WTC11 (cell line): Measurements from ENCODE around the gene CALCOCO2. TPM values are rescaled to one million over a fixed set of nuclear protein-coding genes. Genes with fewer than 3 reads are reported as not detected.
"Not testable (repeated sequence)": the region's sequence is repeated elsewhere in the genome, so short reads cannot be mapped to it uniquely, and the experiment has no call there.

Experiments
- ATAC-seq: fragments of 200-7000 bp; cut with Tn5 transposase; 2 replicates; pipeline ENCODE4 v1.10.0; 2021; ENCODE audit warnings: mild to moderate bottlenecking, moderate library complexity
- CTCF ChIA-PET: fragments of 300-600 bp; sonication (Branson Sonifier 250); formaldehyde crosslinking; loops from one replicate; lab custom pipeline; 2021; ENCODE audit warnings: antibody characterized with exemption; lab: Charles Lee
- POLR2A ChIA-PET: fragments of 350-600 bp; sonication (Branson Sonifier 250); formaldehyde crosslinking; loops from one replicate; lab custom pipeline; 2021; ENCODE audit warnings: antibody characterized with exemption; lab: Charles Lee
- DNase-seq: peaks from one replicate; pipeline ENCODE4 v3.0.0; 2021; ENCODE audit warnings: low spot score
- H3K27ac Mint-ChIP-seq: 2 replicates; pipeline ENCODE4 v1.8.0; 2021; ENCODE audit warnings: mixed read lengths
- H3K27me3 Mint-ChIP-seq: 2 replicates; pipeline ENCODE4 v1.8.0; 2021; ENCODE audit warnings: low read depth, mild to moderate bottlenecking, moderate library complexity, mixed read lengths
- H3K36me3 Mint-ChIP-seq: 2 replicates; pipeline ENCODE4 v1.8.0; 2021; ENCODE audit warnings: mixed read lengths
- H3K4me1 Mint-ChIP-seq: 2 replicates; pipeline ENCODE4 v1.8.0; 2022; ENCODE audit warnings: mixed read lengths
- H3K4me3 Mint-ChIP-seq: 2 replicates; pipeline ENCODE4 v1.8.0; 2021; ENCODE audit warnings: mild to moderate bottlenecking, moderate library complexity, mixed read lengths
- H3K9me3 Mint-ChIP-seq: 2 replicates; pipeline ENCODE4 v1.8.0; 2021; ENCODE audit warnings: mixed read lengths
- CREB1 ChIP-seq: sonication (generic); formaldehyde crosslinking; IDR thresholded peaks from 2 replicates; pipeline ENCODE4 v1.8.0; 2023; ENCODE audit warnings: mild to moderate bottlenecking, missing genetic modification reagents
- ELF4 ChIP-seq: sonication (generic); formaldehyde crosslinking; IDR thresholded peaks from 2 replicates; pipeline ENCODE4 v1.8.1; 2022; ENCODE audit warnings: low read depth, mild to moderate bottlenecking, moderate library complexity, missing genetic modification reagents
- GABPB1 ChIP-seq: sonication (generic); formaldehyde crosslinking; IDR thresholded peaks from 2 replicates; pipeline ENCODE4 v1.8.1; 2023; ENCODE audit warnings: mild to moderate bottlenecking, missing genetic modification reagents
- GRHL2 ChIP-seq: fragments of 250-450 bp; sonication (Bioruptor Pico); IDR thresholded peaks from 2 replicates; pipeline ENCODE4 v1.8.0; 2022; ENCODE audit warnings: mild to moderate bottlenecking, moderate library complexity; ENCODE audit not compliant: insufficient replicate concordance, severe bottlenecking
- IRF2 ChIP-seq: sonication (generic); formaldehyde crosslinking; IDR thresholded peaks from 2 replicates; pipeline ENCODE4 v1.8.0; 2022; ENCODE audit warnings: low read depth, missing genetic modification reagents, borderline replicate concordance
- JUN ChIP-seq: sonication (generic); formaldehyde crosslinking; IDR thresholded peaks from 2 replicates; pipeline ENCODE4 v1.8.0; 2023; ENCODE audit warnings: mild to moderate bottlenecking, missing genetic modification reagents
- KAT7 ChIP-seq: sonication (generic); formaldehyde crosslinking; IDR thresholded peaks from 2 replicates; pipeline ENCODE4 v1.8.1; 2023; ENCODE audit warnings: missing genetic modification reagents, mild to moderate bottlenecking, borderline replicate concordance
- MXD4 ChIP-seq: fragments of 250-450 bp; sonication (Bioruptor Pico); IDR thresholded peaks from 2 replicates; pipeline ENCODE4 v1.8.0; 2021; ENCODE audit warnings: mild to moderate bottlenecking, moderate library complexity, borderline replicate concordance
- NR3C1 ChIP-seq: sonication (generic); formaldehyde crosslinking; conservative IDR thresholded peaks from 2 replicates; pipeline ENCODE4 v1.8.1; 2023; ENCODE audit warnings: low read depth, mild to moderate bottlenecking, missing genetic modification reagents
- RELA ChIP-seq: sonication (generic); formaldehyde crosslinking; IDR thresholded peaks from 2 replicates; pipeline ENCODE4 v1.8.1; 2022; ENCODE audit warnings: missing genetic modification reagents, mild to moderate bottlenecking, borderline replicate concordance
- SP1 ChIP-seq: sonication (generic); formaldehyde crosslinking; conservative IDR thresholded peaks from 2 replicates; pipeline ENCODE4 v1.8.1; 2022; ENCODE audit warnings: missing genetic modification reagents
- TP53 ChIP-seq: sonication (generic); formaldehyde crosslinking; IDR thresholded peaks from 2 replicates; pipeline ENCODE4 v1.8.1; 2023; ENCODE audit warnings: mild to moderate bottlenecking, missing genetic modification reagents
- ZNF263 ChIP-seq: sonication (generic); formaldehyde crosslinking; IDR thresholded peaks from 2 replicates; pipeline ENCODE4 v1.8.1; 2022; ENCODE audit warnings: low read depth, mild to moderate bottlenecking, moderate library complexity, missing genetic modification reagents
- ZNF317 ChIP-seq: sonication (generic); formaldehyde crosslinking; IDR thresholded peaks from 2 replicates; pipeline ENCODE4 v1.8.1; 2023; ENCODE audit warnings: low read depth, mild to moderate bottlenecking, moderate library complexity, missing genetic modification reagents, borderline replicate concordance
- total RNA-seq: library from RNA; stranded (reverse); gene quantifications from 3 replicates; pipeline ENCODE4 v1.2.3, GENCODE V29; 2021
- TF ChIP-seq, protein P1 (sequence below): sonication (generic); formaldehyde crosslinking; IDR thresholded peaks from 2 replicates; pipeline ENCODE4 v1.8.1; 2022; ENCODE audit warnings: mild to moderate bottlenecking, missing genetic modification reagents, moderate library complexity, borderline replicate concordance
- TF ChIP-seq, protein P2 (sequence below): sonication (generic); formaldehyde crosslinking; IDR thresholded peaks from 2 replicates; pipeline ENCODE4 v1.8.1; 2023; ENCODE audit warnings: mild to moderate bottlenecking, missing genetic modification reagents, moderate library complexity
- TF ChIP-seq, protein P3 (sequence below): sonication (generic); formaldehyde crosslinking; IDR thresholded peaks from 2 replicates; pipeline ENCODE4 v1.8.0; 2022; ENCODE audit warnings: mild to moderate bottlenecking, missing genetic modification reagents
- TF ChIP-seq, protein P4 (sequence below): sonication (generic); formaldehyde crosslinking; IDR thresholded peaks from 2 replicates; pipeline ENCODE4 v1.8.1; 2022; ENCODE audit warnings: low read depth, missing genetic modification reagents, borderline replicate concordance
- TF ChIP-seq, protein P5 (sequence below): sonication (generic); formaldehyde crosslinking; IDR thresholded peaks from 2 replicates; pipeline ENCODE4 v1.8.1; 2023; ENCODE audit warnings: mild to moderate bottlenecking, missing genetic modification reagents

CALCOCO2 gene
- total RNA-seq, 1 experiment from 2014 or later: 32.6 TPM

DNA sequence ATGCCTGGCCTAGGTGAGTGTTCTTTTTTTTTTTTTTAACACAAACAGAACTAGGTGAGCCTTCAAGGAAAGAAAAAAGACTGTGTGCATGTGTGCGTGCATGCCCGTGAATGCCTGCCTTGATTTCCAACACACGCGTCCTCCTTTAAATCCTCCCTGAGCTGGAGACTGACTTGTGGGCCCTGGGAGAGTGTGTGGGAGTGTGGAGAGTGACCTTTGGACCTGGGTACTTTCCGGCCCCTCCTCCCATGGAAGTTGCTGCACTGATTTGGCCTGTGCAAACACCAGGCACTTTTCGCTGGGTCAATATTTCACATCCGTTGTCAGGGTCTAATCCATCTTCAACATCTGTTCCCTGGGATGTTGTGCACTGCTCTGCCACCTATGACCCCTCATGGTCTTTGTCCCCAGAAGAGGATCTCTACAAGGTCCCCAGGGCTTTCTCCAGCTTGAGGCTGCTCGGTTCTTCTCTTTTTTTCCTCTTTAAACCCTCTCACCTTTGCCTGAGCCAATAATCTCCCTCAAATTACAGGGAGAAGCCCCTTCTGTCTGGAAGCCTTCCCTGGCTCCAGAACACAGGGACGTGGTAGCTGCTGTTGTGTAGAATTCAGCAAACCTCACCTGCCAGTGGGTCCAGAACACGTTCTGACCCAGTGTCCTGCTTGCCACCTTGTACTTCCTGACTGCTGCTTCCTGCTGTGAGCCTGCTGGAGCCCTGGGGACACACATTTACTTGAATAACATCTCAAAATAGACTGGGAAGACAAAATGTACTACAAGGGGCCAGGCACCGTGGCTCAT is 40.9 kb downstream of the CALCOCO2 start:
- H3K9me3 Mint-ChIP-seq: no peaks in the 10 kb centered on the region
- TF ChIP-seq KAT7 (CRISPR knock-in tag) (no peak), RELA (no peak), GABPB1 (peak; percentile 85)
- TF ChIP-seq, protein P1, sequence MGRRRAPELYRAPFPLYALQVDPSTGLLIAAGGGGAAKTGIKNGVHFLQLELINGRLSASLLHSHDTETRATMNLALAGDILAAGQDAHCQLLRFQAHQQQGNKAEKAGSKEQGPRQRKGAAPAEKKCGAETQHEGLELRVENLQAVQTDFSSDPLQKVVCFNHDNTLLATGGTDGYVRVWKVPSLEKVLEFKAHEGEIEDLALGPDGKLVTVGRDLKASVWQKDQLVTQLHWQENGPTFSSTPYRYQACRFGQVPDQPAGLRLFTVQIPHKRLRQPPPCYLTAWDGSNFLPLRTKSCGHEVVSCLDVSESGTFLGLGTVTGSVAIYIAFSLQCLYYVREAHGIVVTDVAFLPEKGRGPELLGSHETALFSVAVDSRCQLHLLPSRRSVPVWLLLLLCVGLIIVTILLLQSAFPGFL (CRISPR knock-in tag): no peak
- POLR2A ChIA-PET: no interaction called here
- CTCF ChIA-PET: interaction anchor here (0.5 to 3.0 kb wide), 6 partner anchors 12 to 200 kb away, joined by 3 to 8 read pairs (median 4); no protein-coding TSS in a partner anchor
- no peak overlapping the region for H3K4me3 Mint-ChIP-seq
- H3K27me3 Mint-ChIP-seq: no peaks in the 10 kb centered on the region
- DNase-seq: no peak
- ATAC-seq: no peak
- H3K27ac Mint-ChIP-seq: no peak overlapping the region; the same call in 1 of the 2 replicates
- no peaks in the 10 kb centered on the region for H3K36me3 Mint-ChIP-seq
- peaks cover 9% of the 10 kb centered on the region for H3K4me1 Mint-ChIP-seq

DNA sequence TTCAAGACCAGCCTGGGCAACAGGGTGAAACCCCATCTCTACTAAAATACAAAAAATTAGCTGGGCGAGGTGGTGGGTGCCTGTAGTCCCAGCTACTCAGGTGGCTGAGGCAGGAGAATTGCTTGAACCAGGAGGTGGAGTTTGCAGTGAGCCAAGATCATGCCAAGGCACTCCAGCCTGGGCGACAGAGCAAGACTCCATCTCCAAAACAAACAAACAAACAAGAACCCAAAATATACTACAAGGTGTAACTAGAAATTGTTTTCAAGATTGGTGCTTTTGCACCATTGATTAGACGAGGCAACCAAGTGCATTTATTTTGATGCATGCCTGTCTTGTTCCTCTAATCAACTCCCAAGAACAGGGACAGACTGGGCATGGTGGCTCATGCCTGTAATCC is 41.6 kb downstream of the CALCOCO2 start:
- not testable (repeated sequence) for H3K27ac Mint-ChIP-seq

DNA sequence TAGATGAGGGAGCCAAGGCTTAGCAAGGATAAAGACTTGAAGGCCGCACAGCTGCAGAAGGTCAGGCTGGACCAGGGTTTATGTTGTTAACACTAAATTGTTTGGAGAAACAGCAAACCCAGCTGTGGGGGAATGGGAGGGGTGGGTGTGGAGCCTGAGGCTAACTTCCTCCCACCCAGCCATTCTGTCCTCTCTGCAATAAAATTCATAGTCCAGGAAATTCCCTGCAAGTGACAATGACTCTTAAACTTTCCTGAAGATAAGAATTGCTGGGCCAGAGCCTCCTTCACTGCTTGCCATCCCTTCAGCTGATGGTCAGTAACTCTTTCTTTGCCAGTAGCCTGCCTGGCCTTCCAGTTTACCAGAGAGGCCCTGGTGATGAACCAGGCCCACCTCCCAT is 42.4 kb downstream of the CALCOCO2 start:
- CTCF ChIA-PET: interaction anchor here (0.5 to 3.0 kb wide), 6 partner anchors 11 to 195 kb away, joined by 3 to 12 read pairs (median 6); no protein-coding TSS in a partner anchor
- ATAC-seq: no peak
- Mint-ChIP-seq H3K27ac (no peak overlapping the region), H3K27me3 (no peaks in the 10 kb centered on the region), H3K4me3 (no peak overlapping the region), H3K4me1 (peaks cover 9% of the 10 kb centered on the region), H3K36me3 (no peaks in the 10 kb centered on the region), H3K9me3 (no peaks in the 10 kb centered on the region)
- no peak for DNase-seq
- POLR2A ChIA-PET: interaction anchor here (0.9 kb wide), 1 partner anchor 55 kb away, joined by 4 read pairs; no protein-coding TSS in a partner anchor
- TF ChIP-seq, protein P2, sequence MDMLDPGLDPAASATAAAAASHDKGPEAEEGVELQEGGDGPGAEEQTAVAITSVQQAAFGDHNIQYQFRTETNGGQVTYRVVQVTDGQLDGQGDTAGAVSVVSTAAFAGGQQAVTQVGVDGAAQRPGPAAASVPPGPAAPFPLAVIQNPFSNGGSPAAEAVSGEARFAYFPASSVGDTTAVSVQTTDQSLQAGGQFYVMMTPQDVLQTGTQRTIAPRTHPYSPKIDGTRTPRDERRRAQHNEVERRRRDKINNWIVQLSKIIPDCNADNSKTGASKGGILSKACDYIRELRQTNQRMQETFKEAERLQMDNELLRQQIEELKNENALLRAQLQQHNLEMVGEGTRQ (CRISPR knock-in tag): no peak

More for the DNA sequence above, 41.6 kb downstream of the CALCOCO2 start:
- H3K36me3 Mint-ChIP-seq, ATAC-seq, POLR2A ChIA-PET, H3K4me3 Mint-ChIP-seq, H3K27me3 Mint-ChIP-seq, DNase-seq, H3K4me1 Mint-ChIP-seq, H3K9me3 Mint-ChIP-seq: not testable (repeated sequence)
- CTCF ChIA-PET: interaction anchor here (0.6 to 3.0 kb wide), 6 partner anchors 12 to 201 kb away, joined by 3 to 12 read pairs (median 6); no protein-coding TSS in a partner anchor

DNA sequence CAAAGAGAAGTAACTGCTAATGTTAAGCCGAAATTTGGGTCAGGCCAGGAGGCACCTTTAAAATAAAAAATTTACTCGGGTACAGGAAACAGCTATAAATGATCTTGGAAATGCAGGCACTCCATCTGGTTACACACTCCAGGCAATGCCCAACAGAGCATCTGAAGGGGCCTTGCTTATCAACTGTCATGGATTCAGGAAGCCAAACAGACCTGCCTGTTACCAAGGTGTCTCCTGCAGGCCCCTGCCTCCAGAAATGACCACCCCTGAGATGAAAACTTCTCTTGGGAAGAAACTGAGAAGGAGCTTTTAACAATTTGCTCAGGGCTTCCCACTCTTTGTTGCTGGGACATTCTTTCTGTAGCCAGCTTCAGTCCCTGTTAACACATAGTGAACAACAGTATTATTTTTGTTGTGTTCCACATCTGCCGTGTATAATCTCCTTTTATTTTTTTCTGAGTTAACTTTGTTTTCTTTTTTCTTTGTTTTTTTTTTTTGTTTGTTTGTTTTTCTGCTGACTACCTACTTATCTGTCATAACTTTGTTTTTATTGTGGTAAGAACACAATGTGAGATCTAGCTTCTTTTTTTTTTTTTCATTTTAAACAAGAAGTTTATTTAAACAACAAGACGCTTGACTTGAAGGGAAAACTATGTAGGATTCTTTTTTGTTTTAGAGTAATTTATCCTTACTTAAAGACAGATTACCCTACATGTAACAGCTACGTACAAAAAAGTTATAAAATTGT is 43.0 kb downstream of the CALCOCO2 start:
- H3K36me3 Mint-ChIP-seq: no peaks in the 10 kb centered on the region
- H3K4me1 Mint-ChIP-seq: peaks cover 9% of the 10 kb centered on the region
- no peak for TF ChIP-seq SP1 (CRISPR knock-in tag)
- no peak for TF ChIP-seq NR3C1
- no peak for TF ChIP-seq ZNF317 (CRISPR knock-in tag)
- no peak for TF ChIP-seq JUN
- TF ChIP-seq CREB1 (CRISPR knock-in tag): no peak
- TF ChIP-seq, protein P3, sequence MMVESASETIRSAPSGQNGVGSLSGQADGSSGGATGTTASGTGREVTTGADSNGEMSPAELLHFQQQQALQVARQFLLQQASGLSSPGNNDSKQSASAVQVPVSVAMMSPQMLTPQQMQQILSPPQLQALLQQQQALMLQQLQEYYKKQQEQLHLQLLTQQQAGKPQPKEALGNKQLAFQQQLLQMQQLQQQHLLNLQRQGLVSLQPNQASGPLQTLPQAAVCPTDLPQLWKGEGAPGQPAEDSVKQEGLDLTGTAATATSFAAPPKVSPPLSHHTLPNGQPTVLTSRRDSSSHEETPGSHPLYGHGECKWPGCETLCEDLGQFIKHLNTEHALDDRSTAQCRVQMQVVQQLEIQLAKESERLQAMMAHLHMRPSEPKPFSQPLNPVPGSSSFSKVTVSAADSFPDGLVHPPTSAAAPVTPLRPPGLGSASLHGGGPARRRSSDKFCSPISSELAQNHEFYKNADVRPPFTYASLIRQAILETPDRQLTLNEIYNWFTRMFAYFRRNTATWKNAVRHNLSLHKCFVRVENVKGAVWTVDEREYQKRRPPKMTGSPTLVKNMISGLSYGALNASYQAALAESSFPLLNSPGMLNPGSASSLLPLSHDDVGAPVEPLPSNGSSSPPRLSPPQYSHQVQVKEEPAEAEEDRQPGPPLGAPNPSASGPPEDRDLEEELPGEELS (CRISPR knock-in tag): no peak
- no peak for TF ChIP-seq IRF2 (CRISPR knock-in tag)
- TF ChIP-seq ZNF263 (CRISPR knock-in tag): no peak
- TF ChIP-seq, protein P4, sequence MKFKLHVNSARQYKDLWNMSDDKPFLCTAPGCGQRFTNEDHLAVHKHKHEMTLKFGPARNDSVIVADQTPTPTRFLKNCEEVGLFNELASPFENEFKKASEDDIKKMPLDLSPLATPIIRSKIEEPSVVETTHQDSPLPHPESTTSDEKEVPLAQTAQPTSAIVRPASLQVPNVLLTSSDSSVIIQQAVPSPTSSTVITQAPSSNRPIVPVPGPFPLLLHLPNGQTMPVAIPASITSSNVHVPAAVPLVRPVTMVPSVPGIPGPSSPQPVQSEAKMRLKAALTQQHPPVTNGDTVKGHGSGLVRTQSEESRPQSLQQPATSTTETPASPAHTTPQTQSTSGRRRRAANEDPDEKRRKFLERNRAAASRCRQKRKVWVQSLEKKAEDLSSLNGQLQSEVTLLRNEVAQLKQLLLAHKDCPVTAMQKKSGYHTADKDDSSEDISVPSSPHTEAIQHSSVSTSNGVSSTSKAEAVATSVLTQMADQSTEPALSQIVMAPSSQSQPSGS: no peak
- no peak for TF ChIP-seq TP53 (CRISPR knock-in tag)
- TF ChIP-seq ELF4 (CRISPR knock-in tag): no peak
- no peak for TF ChIP-seq MXD4
- TF ChIP-seq, protein P5, sequence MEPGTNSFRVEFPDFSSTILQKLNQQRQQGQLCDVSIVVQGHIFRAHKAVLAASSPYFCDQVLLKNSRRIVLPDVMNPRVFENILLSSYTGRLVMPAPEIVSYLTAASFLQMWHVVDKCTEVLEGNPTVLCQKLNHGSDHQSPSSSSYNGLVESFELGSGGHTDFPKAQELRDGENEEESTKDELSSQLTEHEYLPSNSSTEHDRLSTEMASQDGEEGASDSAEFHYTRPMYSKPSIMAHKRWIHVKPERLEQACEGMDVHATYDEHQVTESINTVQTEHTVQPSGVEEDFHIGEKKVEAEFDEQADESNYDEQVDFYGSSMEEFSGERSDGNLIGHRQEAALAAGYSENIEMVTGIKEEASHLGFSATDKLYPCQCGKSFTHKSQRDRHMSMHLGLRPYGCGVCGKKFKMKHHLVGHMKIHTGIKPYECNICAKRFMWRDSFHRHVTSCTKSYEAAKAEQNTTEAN (CRISPR knock-in tag): no peak
- TF ChIP-seq GRHL2: no peak
- DNase-seq (no peak), ATAC-seq (no peak)
- H3K27ac Mint-ChIP-seq: no peak overlapping the region
- POLR2A ChIA-PET: interaction anchor here (0.9 kb wide), 1 partner anchor 56 kb away, joined by 4 read pairs; no protein-coding TSS in a partner anchor
- CTCF ChIA-PET: interaction anchor here (0.5 to 1.8 kb wide), 6 partner anchors 11 to 195 kb away, joined by 3 to 12 read pairs (median 4); no protein-coding TSS in a partner anchor
- H3K27me3 Mint-ChIP-seq: no peaks in the 10 kb centered on the region
- H3K4me3 Mint-ChIP-seq: no peak overlapping the region
- no peaks in the 10 kb centered on the region for H3K9me3 Mint-ChIP-seq
